Endometrial microvascular endothelial cells (primary cell): Measurements from ENCODE around the gene IL1R2. TPM values are rescaled to one million over a fixed set of nuclear protein-coding genes. Genes with fewer than 3 reads are reported as not detected.
"Not testable (repeated sequence)": the region's sequence is repeated elsewhere in the genome, so short reads cannot be mapped to it uniquely, and the experiment has no call there.

Source experiments
- in situ Hi-C: cut with HindIII; loops from 2 replicates; pipeline ENCODE4 v1.10.0; 2017; ENCODE audit warnings: low sequenced_read_pairs, low pct_unique_long_range_greater_than_20kb; ENCODE audit errors: inconsistent ontology term
- total RNA-seq: library from RNA; depleted of rRNA; stranded (reverse); fragments of >200 nt; gene quantifications from one replicate; pipeline ENCODE4 v1.2.3, GENCODE V29; 2015; ENCODE audit errors: inconsistent ontology term

Gene IL1R2
- total RNA-seq, 1 donor from 2014 or later, result not detected

- in situ Hi-C loops, result no loop called here
These were observed 73.2 kb downstream of the IL1R2 start for GRCh38 chr2:102064679-102065674.

DNA sequence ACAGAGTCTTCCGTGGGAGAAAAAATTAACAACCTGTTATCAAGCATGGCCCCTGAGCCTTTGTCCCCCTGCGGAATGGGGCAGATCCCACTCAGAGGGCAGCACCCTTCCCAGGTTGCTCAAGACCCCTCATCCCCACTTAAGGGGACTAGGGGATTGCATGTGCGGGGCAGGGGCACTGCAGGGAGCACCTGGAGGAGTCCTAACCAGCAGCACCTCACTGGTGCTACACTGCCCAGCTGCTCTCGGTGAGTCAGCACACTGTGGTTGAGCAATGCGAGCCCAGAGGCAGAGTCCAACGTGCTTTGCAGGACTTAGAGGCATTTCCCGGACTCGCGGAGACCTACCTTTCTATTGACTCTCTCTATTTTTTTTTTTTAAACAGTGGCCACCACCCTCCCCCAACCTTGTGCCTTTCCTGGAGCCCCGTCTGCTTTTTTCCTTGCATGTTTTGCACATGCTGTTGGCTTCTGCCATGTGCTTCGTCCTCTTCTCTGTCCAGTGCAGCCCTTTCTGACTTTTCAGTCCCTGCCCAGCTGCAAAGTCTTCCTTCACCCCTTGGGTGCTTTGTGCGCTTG, 74.0 kb downstream of the IL1R2 start:
- in situ Hi-C loops, result no loop called here

DNA sequence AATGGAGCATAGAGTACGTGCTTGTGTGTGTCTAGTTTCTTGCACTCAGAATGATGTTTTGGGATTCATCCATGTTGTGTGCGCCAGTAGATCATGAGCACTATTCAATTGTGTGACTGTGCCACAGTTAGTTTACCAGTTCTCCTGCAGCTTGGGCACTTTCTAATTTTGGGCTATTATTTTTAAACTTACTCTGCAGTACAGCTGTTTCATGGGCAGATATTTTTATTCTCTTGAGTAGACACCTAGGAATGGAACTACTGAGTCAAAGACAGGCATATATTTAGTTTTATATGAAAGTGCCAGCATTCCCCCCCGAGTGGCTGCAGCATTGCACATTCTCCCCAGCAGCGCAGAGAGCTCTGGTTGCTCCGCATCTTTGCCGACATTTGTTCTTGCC, 74.8 kb downstream of the IL1R2 start:
- in situ Hi-C loops, result no loop called here

DNA sequence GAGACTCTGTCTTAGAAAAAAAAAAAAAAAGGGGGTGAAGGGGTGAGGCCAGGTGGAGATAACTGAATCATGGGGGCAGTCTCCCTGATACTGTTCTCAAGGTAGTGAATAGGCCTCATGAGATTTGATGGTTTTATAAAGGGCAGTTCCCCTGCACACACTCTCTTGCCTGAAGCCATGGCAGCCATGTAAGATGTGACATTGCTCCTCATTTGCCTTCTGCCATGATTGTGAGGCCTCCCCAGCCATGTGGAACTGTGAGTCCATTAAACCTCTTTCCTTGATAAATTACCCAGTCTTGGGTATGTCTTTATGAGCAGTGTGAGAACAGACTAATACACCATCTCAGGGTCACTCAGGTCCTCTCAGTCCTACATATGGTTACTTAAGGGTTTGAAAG, 76.4 kb downstream of the IL1R2 start:
- in situ Hi-C loops, result not testable (repeated sequence)

DNA sequence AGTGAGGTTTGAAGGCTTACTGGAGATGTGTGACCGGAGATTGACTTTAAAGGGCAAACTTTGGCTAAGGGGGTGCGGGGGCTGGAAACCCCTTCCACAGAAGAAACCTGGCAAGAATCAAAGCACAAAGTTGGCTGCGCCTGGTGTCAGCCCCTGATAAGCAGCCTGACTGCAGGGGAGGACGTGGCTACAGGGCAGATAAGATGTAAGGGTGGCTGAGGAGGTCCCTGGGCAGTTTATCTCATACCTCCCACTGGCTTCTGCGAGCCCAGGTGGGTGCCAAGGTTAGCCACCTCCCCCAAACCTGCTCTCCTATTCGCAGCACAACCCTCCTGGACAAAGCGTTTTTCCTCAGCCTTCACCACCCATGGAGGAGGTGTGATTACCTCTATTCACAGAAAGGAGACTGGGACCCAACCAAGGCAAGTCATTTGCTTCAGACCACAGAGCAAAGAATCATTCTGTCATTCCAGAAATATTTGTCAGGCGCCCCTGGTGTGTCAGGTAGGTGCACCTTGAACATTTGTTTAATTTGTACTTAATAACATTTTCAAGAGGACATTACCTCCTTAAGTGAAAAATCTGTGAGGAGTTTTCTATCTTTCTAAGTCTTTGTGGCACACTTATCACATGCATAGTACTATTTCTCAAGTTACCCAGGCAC, 77.7 kb downstream of the IL1R2 start:
- in situ Hi-C loops, result no loop called here

DNA sequence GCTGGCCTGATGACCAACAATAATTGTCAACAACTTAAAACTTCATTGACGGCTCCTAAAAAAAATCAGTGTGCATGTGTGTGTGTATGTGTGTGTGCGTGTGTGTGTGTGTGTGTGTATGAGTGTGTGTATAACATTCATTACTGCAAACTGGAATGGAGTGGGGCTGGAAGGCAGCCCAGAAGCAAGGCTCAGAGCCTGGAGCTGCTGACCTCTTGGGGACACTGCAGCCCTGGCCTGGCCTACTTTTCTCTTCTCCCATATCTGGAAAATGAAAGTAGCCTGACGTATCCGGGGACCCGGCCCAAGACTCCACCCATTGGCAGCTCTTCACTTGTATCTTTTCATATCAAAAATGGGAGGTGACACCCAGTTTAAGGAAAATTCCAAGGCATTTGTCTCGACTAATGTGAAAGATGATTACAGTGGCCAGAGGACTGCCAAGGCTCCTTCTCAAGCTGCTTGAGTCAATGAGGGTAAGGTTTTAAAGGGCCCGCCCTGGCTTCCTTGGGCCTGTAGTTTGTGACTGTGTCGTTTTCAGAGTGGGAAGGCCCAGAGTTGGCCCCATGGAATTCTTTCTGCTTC, 78.4 kb downstream of the IL1R2 start:
- in situ Hi-C loops, result no loop called here

DNA sequence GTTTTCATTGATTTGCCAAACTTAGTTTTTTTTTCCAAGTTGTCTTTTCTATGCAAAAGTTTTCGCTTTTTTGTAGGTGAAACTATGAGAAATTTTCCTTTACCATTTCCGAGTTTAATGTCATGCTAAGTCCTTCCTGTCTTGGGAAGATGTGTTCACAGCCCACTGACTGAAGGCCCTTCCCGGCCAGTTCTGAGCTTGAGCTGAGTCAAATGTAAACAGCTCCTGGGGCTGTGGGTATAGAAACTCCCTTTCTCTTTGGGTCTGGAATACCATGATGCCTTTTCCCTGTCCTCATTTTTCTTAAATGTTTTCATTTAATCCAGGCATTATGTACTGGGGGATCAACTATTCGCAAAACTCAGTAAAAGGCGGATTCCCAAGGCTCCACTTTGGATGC, 81.0 kb downstream of the IL1R2 start:
- in situ Hi-C loops, result no loop called here

DNA sequence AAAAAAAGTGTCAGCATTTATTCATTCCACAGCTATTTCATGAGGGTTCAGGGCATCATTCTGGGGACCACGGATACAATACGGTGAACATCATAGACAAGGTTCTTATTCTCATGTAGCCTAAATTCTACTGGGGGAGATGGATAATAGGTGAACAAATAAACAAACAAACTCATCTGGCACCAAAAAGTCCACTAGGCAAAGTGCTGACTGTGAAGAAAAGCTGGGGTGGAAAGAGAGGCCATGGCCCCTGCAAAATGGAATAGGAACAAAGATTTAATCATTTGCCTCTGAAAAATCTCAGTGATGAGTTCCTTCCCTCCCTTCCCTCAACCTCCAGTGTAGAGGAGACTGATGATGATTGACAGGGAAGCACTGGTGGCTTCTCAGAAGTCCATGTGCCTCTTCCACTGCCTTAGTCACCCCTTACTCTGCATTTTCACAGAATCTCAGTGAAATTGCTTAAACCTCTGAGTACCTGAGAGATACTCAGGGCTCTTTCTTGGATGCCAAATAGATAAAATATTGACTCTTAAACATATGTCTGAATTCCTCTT, 81.5 kb downstream of the IL1R2 start:
- in situ Hi-C loops, result no loop called here

DNA sequence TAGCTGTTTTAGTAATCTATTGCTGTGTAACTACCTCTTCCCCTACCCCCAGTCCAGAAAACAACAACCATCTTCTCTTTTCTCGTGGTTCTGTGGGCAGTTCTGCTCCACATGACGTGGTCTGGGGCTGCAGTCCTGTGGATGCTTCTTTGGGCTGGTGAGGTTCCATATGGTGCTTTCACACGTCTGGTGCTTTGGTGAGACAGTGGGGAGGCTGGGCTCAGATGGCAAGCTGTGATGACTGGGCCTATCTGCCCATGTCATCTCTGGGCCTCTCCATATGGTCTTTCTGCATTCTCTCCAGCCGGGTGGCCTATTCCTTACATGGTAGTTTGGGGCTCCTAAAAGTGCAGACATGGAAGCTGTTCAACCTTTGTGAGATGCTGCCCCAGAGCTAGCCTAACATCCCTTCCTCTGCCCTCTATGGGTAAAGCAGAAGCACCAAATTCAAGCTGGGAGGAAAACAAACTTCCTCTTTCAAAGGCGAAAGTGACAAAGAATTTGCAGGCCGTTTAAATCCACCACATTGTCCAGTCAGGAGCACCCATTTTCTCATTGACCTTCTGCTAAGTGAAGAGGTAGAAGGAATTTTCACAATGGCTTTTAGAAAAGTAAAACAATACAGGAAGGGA, 82.5 kb downstream of the IL1R2 start:
- in situ Hi-C loops, result no loop called here

GRCh38 chr2:102075479-102075878, 83.7 kb downstream of the IL1R2 start:
- in situ Hi-C loops, result no loop called here

- in situ Hi-C loops, result no loop called here
These were observed 84.8 kb downstream of the IL1R2 start for GRCh38 chr2:102076512-102076911.

Other genes with a start within 250 kb of the IL1R2 start
- gene IL1R1, start 150.8 kb downstream of the IL1R2 start, total RNA-seq, result 4.4 TPM
- gene IL1RL2, start 195.1 kb downstream of the IL1R2 start, total RNA-seq, result not detected